GM19035 (cell line): ENCODE measurements around the gene TMEM201.

Experiments used
- ATAC-seq: cut with Tn5 transposase; IDR thresholded peaks from one replicate; pipeline ENCODE4 v1.9.1; 2021; ENCODE audit not compliant: unreplicated experiment

TMEM201 gene

DNA sequence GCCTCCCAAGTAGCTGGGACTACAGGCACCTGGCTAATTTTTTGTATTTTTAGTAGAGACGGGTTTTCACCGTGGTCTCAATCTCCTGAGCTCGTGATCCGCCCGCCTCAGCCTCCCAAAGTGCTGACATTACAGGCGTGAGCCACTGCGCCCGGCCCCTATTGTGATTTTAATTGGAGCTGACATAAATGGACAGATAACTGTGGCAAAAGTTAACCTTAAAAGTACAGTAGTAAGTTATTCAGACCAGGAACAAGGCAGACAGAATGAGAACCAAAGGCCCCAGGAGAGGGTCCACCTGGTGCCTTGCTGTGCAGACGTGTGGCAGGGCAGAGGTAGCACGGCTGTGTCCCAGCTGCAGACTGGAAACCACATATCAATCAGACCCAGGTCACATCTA lies 11.0 kb downstream of the TMEM201 start:
- no peak for ATAC-seq

GRCh38 chr1:9600861-9601834 lies 12.4 kb downstream of the TMEM201 start:
- ATAC-seq, result no peak

GRCh38 chr1:9601942-9602793 lies 13.5 kb downstream of the TMEM201 start:
- no peak for ATAC-seq

DNA sequence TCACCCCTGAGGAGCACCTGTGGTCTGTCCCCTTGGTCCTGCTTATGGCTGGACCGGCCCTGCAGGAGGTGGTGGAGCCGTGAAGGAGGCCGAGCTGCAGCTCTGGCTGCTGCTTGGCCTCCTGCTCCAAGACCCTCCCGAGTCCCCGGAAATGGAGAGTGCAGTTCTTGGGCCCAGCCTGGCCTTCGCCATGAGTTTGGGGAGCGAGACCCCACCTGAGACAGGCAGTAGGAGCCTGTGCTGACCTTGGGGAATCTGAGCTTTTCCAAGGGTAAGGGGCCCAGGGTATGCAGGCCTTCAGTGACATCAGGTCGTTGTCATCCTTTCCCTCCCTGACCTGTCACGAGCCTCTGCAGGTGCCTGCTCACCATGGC lies 14.1 kb downstream of the TMEM201 start:
- no peak for ATAC-seq

- ATAC-seq, result no peak
Measured at GRCh38 chr1:9603307-9603706, 14.6 kb downstream of the TMEM201 start.

DNA sequence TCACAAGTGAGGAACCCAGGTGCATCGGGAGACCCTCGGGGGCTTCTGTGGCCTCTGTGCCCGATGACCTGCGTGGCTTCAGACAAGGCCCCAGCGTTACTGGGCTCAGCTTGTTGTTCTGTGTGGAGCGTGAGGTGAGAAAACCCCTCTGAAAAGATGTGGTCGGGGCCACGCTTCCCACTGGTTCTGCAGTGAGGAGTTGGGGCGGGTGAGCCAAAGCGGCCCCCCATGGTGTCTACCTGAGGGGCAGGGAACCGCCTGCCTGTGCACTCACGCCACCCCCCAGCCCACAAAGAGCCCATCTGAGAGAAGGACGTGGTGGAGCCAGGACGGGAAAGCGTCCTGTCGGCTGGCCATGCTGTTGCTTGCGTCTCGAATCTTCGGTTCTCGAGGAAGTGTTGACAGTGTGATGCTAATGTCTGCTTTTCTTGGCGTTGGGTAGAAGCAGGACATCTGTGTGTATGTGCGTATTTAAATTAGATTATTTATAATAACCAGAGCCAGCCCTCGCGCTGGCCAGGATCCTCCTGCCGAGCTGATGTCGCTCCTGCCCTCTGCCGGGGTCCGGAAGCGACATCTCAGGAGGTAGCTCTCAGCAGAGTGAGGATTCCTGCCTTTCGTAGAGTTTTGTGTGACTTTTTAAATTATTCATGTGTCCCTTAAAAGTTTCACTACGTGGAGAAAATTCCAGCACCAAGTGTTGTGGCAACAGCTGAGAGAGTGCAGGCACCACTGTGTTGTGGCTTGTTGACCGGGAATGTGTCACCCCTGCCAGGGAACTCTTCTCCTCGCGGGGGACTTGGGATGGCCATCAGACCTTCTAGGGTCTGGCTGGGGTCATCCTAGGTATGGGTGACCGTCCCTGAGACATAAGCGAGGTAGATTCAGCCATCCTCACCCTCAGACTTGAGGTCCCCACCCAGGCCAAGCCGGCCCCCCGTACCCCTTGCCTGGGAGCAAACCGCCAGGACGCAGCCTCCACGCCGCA lies 15.3 kb downstream of the TMEM201 start:
- ATAC-seq, result no peak

DNA sequence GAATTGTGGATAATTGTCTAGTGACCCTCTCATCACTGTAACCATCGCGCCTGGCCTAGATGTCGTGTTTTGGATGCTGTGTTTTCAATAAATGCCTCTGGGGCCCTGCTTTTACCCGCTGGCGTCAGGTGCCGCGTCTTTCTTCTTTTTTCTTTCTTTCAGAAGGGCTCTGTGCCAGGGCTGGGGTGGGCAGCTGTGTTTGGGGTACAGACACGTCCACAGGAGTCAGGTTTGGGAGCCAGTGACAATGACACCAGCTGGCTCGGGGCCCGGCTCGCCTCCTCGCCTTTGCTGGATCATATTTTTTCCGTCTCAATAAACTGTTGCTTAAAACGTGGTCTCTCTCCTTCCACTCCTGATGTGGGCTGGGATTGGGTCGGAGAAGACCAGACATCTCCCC lies 16.1 kb downstream of the TMEM201 start:
- ATAC-seq, result no peak

DNA sequence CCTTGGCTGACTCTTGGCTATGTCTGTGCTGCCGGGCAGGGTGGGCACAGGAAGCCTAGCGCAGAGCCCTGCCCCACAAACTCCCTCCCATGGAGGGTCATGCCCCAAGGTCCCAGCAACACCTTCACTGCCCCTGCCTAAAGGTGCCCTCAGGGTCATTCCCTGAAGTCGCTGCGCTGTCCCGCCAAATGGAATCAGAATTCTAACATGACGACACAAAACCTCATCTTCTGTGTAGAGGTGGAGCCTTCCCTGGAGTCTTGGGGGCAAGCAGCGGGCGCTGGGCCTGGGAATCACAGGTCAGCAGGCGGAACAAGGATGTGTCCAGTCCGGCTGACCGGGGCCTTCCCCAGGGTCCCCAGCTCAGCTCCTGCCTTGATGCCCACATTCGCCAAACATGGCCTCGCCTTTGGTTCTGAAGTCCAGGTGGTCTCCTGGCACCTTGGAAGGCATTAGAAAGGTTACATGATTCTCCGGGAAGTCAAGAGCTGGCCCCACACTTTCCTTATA lies 17.3 kb downstream of the TMEM201 start:
- no peak for ATAC-seq

- no peak for ATAC-seq
Measured at GRCh38 chr1:9606458-9606857, 17.7 kb downstream of the TMEM201 start.

- ATAC-seq, result no peak
Measured at GRCh38 chr1:9606948-9607347, 18.2 kb downstream of the TMEM201 start.

- no peak for ATAC-seq
Measured at GRCh38 chr1:9607352-9607751, 18.6 kb downstream of the TMEM201 start.

- no peak for ATAC-seq
Measured at GRCh38 chr1:9609998-9610397, 21.3 kb downstream of the TMEM201 start.

GRCh38 chr1:9610548-9610947 lies 21.8 kb downstream of the TMEM201 start:
- no peak for ATAC-seq

DNA sequence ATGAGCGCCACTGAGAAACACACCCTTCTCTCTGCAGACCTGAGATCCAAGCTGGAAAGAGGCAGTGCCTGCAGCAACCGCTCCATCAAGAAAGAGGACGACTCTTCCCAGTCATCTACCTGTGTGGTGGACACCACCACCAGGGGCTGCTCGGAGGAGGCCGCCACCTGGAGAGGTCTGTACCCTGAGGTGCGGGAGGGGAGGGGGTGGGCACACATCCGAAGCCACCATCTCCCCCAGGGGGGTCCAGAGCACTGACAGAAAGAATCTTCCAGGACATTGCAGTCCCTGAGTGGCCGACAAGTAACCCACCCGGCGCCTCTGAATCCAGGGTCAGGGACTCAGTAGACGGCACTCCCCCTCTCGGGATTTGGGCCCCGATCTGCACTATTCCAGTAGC lies 23.0 kb downstream of the TMEM201 start:
- no peak for ATAC-seq

GRCh38 chr1:9612162-9612845 lies 23.6 kb downstream of the TMEM201 start:
- no peak for ATAC-seq

DNA sequence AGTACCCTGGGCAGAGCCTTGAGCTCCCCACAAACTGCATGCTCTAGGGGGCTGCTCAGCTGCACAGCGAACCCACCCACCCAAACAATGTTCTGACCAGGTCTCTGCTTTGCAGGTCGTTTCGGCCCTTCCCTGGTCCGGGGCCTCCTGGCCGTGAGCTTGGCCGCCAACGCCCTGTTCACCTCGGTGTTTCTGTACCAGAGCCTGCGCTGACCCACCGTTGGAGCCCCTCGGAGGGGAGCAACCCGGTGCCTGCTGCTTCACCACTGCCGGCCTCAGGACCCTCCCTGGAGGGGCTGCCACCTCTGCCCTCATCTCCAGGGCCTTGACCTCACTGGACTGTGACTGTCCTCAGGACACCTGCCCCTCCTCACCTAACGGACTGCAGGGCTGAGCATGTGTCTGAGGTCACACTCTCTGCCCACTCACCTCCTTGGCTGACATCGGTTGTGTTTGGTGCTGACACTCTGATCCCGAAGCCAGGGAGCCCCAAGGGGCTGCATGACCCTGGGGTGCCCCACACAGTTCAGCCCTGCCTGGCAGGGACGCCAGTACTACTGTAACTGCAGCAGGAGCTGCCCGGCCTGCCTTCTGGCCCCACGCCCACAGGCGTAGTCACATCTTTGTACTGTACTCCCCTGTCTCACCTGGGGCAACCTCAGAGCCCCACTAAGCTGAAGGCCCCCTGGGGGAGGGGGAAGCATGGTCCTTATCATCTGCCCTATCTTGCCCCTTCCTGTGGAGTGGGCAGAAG lies 24.3 kb downstream of the TMEM201 start:
- no peak for ATAC-seq

DNA sequence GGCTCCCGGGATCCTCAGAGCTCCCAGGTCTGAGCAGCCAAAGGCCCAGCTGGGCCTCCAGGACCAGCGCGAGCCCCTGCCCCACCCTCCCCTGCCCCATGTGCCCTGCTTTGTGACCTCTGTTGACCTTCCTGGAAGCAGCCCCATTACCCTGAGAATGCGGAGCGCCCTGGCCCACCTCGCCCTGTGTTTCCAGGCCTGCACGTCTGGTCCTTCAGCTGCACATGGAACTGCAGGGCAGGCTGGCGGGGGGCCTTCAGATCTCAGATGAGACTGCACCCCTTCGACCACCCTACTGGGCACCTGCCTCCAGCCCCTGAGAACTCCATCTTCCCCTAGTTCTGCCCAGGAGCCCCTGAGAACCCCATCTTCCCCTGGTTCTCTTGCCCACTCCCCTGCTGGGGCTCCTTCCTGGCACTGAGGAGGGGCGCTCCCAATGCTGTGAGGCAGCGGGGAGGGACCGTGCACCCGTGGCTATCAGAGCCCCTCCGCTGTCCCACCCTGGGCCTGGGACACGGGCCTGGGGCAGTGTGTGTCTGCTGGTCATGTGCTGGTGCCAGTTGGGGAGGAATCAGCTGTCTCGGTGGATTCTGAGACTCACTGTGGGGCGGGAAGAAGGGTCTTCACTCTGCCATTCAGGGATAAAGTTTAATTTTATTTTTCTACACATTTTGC lies 25.1 kb downstream of the TMEM201 start:
- ATAC-seq, result no peak

- ATAC-seq, result no peak
Measured at GRCh38 chr1:9615316-9616063, 26.8 kb downstream of the TMEM201 start.
